ENCODE measurements around the gene RAD51B.

GRCh38 chr14:68247274-68247673, 427.7 kb downstream of the RAD51B start:
- TF ChIP-seq CTCF (IDR thresholded peaks at IDR 0.05) (no peak), POLR2A (IDR thresholded peaks at IDR 0.05) (no peak)
